ENCODE measurements around the gene PPP2R5D.

PPP2R5D gene

GRCh38 chr6:43058531-43058930 lies 74.2 kb downstream of the PPP2R5D start:
- no peak for DNase-seq (ENCODE audit: low read depth)

- DNase-seq (ENCODE audit: low read depth): peak; percentile 97
These were observed 75.0 kb downstream of the PPP2R5D start, which contains the start of the genes KLC4 and MRPL2 for GRCh38 chr6:43059168-43060033. Gene KLC4, plus strand, starts transcription at chr6:43059631. Its CDS starts 1,705 bp downstream, at chr6:43061336. Gene MRPL2, minus strand, starts transcription at chr6:43059434. Its CDS starts 53 bp downstream, at chr6:43059381.

DNA sequence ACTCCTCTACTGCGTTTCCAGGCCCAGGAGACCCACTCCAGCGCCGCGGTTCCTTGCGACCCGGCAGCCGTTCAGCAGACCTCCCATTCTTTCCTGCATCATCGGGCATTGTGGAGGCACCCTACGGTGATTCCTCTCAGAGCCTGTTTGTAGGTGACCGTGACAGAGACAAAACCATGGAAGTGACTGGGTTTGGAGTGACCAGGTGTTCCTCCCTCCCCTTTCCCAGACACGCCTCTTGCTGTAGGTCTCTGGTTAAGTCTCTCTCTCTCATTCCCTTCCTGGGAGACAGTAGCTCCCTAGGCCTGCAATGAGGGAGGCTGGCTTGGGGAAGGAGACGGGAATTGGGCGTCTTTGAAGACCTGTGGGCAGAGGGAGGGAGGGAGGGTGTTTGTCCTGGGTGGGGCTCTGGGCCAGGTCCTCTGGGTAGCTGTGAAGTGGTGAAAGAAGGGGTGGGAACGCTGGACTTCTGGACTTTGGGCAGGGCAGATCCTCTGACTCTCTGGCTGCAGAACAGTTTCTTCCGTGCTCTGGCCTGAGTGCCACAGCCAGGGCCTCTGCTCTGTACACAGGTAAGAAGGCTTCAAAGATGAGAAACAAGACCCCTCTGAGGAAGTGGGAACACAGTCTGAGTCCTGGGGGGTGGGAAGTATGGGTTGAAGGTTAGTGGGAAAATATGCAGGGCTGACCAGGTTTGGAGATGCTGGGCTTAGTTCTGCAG lies 75.8 kb downstream of the PPP2R5D start:
- DNase-seq (ENCODE audit: low read depth): no peak

- no peak for DNase-seq (ENCODE audit: low read depth)
These were observed 76.6 kb downstream of the PPP2R5D start for GRCh38 chr6:43060755-43061633.

DNA sequence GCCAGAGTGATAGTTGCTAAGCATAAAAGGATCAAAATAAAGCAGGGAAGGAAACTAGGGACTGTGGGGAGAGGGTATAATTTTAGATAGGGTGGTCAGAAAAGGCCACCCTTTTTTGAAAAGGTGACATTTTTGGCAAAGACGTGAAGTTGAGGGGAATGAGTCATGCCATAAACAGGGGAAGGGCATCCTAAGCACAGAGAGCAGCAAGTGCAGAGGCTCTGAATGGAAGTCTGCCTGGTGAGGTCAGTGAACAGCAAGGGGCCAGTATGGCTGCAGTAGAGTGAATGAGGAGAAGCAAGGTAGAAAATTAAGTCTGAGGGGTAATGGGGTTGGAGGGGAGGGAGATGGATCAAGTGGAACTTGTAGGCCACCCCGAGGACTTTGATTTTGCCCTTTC lies 77.5 kb downstream of the PPP2R5D start:
- no peak for DNase-seq (ENCODE audit: low read depth)
